ENCODE results near the gene BANP. TPM values are rescaled to one million over a fixed set of nuclear protein-coding genes. Genes with fewer than 3 reads are reported as not detected.
"Not testable (repeated sequence)": the region's sequence is repeated elsewhere in the genome, so short reads cannot be mapped to it uniquely, and the experiment has no call there.

Gene BANP
- total RNA-seq, 3 donors from 2014 or later: 21.9 to 45.4 (median 32.4) TPM

- TF ChIP-seq, protein P1, sequence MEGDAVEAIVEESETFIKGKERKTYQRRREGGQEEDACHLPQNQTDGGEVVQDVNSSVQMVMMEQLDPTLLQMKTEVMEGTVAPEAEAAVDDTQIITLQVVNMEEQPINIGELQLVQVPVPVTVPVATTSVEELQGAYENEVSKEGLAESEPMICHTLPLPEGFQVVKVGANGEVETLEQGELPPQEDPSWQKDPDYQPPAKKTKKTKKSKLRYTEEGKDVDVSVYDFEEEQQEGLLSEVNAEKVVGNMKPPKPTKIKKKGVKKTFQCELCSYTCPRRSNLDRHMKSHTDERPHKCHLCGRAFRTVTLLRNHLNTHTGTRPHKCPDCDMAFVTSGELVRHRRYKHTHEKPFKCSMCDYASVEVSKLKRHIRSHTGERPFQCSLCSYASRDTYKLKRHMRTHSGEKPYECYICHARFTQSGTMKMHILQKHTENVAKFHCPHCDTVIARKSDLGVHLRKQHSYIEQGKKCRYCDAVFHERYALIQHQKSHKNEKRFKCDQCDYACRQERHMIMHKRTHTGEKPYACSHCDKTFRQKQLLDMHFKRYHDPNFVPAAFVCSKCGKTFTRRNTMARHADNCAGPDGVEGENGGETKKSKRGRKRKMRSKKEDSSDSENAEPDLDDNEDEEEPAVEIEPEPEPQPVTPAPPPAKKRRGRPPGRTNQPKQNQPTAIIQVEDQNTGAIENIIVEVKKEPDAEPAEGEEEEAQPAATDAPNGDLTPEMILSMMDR (IDR thresholded peaks at IDR 0.05): no peak
- TF ChIP-seq POLR2A (IDR thresholded peaks at IDR 0.05) (no peak), POLR2AphosphoS5 (IDR thresholded peaks at IDR 0.05) (no peak)
- intact Hi-C loops (cut with DNase I; ENCODE audit: low total_unique reads): no loop called here
- Histone ChIP-seq H3K27ac (no peak overlapping the region), H3K27me3 (no peaks in the 10 kb centered on the region), H3K9me3 (no peaks in the 10 kb centered on the region), H3K4me1 (no peaks in the 10 kb centered on the region), H3K4me3 (no peak overlapping the region), H3K36me3 (no peaks in the 10 kb centered on the region)
- no peak for DNase-seq (ENCODE audit: low spot score in 2 of 2)
Observed at GRCh38 chr16:88117476-88117868, 166.2 kb downstream of the BANP start.

DNA sequence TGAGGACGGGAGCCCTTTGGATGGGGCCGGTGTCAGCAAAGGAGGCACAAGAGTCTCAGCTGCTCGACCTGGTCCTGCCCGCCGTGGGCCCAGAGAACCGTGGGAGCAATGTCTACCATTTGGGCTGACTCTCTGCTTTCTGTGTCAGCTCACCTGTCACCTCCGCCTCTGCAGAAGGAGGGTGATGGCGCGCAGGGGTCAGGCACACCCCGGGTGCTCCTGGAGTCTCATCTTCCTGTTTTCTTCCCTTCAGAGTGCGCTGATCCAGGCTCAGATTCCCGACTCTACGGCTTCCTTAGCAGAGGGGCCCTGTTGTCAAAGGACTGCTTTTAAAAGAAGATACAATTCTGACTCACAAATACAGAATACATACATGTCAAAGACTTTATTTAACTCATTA is 167.1 kb downstream of the BANP start:
- Histone ChIP-seq H3K9me3 (no peaks in the 10 kb centered on the region), H3K27me3 (no peaks in the 10 kb centered on the region), H3K36me3 (no peaks in the 10 kb centered on the region), H3K4me3 (no peak overlapping the region), H3K4me1 (no peaks in the 10 kb centered on the region), H3K27ac (peak overlapping the region in 1 of 2 donors; percentile 0)
- DNase-seq (ENCODE audit: low spot score in 2 of 2): no peak
- intact Hi-C loops (cut with DNase I; ENCODE audit: low total_unique reads): no loop called here
- TF ChIP-seq, protein P1 (IDR thresholded peaks at IDR 0.05): no peak
- TF ChIP-seq POLR2A (IDR thresholded peaks at IDR 0.05): no peak
- no peak for TF ChIP-seq POLR2AphosphoS5 (IDR thresholded peaks at IDR 0.05)

DNA sequence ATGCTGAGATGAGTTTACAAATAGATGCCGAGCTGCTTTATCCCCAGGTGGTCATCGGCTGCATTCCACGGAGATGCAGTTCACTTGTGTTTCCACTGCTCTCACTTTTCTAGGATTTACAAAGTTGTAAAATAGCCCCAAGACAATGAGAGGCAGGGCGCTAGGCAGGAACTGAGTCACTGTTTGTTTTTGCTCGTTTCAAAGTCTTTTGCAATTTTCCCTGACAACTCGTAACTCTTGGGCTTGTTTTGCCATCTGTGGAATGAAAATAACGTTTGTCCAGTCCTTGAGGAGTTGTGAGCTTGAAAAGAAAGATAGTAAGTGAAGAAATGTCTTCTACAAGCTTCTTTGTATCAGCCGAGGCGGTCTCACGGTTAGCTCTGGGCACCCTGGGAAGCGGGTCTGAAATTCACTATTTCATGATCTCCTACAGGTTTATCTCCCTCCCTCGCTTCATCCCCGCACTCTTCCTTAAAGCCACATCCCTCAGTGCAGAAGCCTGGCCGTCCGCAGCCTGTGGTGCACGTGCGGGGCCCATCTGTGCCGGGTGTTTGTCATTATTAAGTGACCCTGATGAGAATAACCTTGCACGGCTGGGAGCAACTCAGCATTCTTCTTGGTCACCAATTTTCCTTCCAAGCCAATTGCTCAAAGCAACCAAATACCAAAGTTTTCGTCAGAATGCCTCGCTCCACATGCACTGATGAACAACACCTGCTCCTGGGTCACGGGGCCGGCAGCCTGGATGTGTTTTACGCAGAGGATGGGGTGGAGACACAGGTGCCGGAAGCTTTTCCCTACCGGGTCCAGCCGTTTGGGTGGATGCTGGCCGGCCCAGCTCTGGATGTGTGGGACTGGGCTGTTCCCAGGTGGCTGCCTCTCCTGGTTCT is 167.9 kb downstream of the BANP start:
- H3K4me1 ChIP-seq; H3K27me3 ChIP-seq; H3K36me3 ChIP-seq; H3K4me3 ChIP-seq; H3K9me3 ChIP-seq; DNase-seq (ENCODE audit: low spot score in 2 of 2); intact Hi-C loops (cut with DNase I; ENCODE audit: low total_unique reads): not testable (repeated sequence)
- H3K27ac ChIP-seq: peak overlapping the region; percentile 42 to 80

DNA sequence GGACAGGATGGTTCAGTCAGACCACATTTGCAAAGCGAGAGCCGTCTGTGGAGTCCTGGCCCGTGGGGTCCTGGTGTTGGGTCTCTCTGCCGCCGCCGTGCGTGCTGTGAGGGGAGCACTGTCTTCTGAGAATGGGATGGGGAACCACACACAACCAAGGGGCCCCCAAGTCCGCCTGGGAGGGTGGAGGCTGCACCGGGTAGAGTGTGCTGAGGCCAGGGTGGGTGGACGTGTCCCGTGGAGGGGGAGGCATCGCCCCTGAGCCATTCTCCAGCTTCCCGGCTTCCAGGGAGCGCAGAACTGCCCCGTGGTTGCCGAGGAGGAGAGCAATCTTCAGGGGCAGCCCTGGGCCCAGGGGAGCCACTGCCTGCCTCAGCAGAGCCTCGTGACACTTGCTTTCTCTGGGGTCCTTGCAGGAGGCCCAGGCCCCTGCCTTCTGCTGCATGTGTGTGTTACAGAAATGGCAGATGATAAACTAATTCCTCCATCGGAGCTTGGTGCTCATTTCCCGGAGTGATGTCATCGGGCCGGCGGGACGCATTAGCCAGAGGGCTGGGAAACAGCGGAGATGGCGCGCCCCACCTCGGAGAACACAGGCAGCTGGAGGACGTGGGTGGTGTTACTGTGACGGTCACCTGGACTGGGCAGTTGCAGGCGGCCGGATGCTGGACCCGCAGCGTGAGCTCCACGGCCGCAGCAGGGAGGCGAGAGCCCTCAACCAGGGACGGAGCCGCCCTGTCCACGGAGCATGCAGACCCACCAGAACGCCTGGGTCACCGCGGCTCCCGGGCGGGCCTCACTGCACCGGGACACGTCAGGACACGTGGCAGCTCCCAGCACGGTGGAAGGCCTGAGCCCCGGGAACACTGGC is 168.9 kb downstream of the BANP start:
- H3K27ac ChIP-seq: peak overlapping the region in 1 of 2 donors; percentile 80

DNA sequence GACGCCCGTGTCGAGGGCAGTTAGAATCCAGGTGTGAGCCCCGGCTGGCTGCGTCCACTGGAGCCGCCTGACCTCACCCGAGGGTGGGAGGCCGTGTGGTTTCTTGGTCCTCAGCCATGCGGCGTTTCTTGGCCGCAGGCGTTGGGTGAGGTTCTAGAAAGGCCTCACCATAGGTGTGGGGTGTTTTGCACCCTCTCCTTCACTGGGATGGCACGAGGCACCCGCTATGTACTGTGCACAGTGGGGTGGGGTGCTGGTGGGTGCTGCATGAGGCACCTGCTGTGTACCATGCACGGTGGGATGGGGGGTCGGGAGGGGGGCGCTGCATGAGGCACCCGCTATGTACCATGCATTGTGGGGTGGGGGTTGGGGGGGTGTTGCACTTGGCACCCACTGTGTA is 169.6 kb downstream of the BANP start:
- H3K27ac ChIP-seq: no peak overlapping the region
- intact Hi-C loops (cut with DNase I; ENCODE audit: low total_unique reads): no loop called here
- H3K4me3 ChIP-seq: no peak overlapping the region
- DNase-seq (ENCODE audit: low spot score in 2 of 2): no peak
- TF ChIP-seq POLR2A (IDR thresholded peaks at IDR 0.05) (no peak), POLR2AphosphoS5 (IDR thresholded peaks at IDR 0.05) (no peak)
- TF ChIP-seq, protein P1 (IDR thresholded peaks at IDR 0.05): no peak
- H3K36me3 ChIP-seq: no peaks in the 10 kb centered on the region
- no peaks in the 10 kb centered on the region for H3K4me1 ChIP-seq
- H3K9me3 ChIP-seq: no peaks in the 10 kb centered on the region
- H3K27me3 ChIP-seq: no peaks in the 10 kb centered on the region

More for the DNA sequence above, 168.9 kb downstream of the BANP start:
- H3K4me1 ChIP-seq; H3K4me3 ChIP-seq; H3K9me3 ChIP-seq; H3K36me3 ChIP-seq; intact Hi-C loops (cut with DNase I; ENCODE audit: low total_unique reads); DNase-seq (ENCODE audit: low spot score in 2 of 2); H3K27me3 ChIP-seq: not testable (repeated sequence)

GRCh38 chr16:88121391-88121790 is 170.2 kb downstream of the BANP start:
- H3K36me3 ChIP-seq; H3K9me3 ChIP-seq; intact Hi-C loops (cut with DNase I; ENCODE audit: low total_unique reads); H3K27me3 ChIP-seq; DNase-seq (ENCODE audit: low spot score in 2 of 2); H3K4me1 ChIP-seq; H3K27ac ChIP-seq; H3K4me3 ChIP-seq: not testable (repeated sequence)

Measured in breast epithelium (tissue), 4 donors.